Psoas muscle (tissue), 8 donors: ENCODE measurements around the gene ATP7B. TPM values are rescaled to one million over a fixed set of nuclear protein-coding genes. Genes with fewer than 3 reads are reported as not detected.
A peak's percentile ranks its signal among the peaks of the same experiment; 100 is the strongest.
"Not testable (repeated sequence)": the region's sequence is repeated elsewhere in the genome, so short reads cannot be mapped to it uniquely, and the experiment has no call there.

Experiments used
- ATAC-seq, 4 donors: fragments of 200-7000 bp; cut with Tn5 transposase; one replicate each; pipeline ENCODE4 v1.9.1; 2020; ENCODE audit warnings: moderate library complexity in 3 of 4, mild to moderate bottlenecking in 2 of 4
- DNase-seq, 2 donors: peaks; one replicate each; pipeline ENCODE4 v3.0.0-alpha.2; 2020
- H3K27ac ChIP-seq: fragments of 200-600 bp; one replicate; pipeline ENCODE4 v1.8.0; 2022
- H3K27me3 ChIP-seq, 3 donors: fragments of 200-600 bp in 1 of 3; one replicate each; pipeline versions ENCODE4 v1.6.1 to v1.8.0; 2013 to 2022; ENCODE audit warnings: low read length in 2 of 3, mild to moderate bottlenecking in 2 of 3, moderate library complexity in 1 of 3; ENCODE audit not compliant: insufficient read depth in 3 of 3
- H3K36me3 ChIP-seq, 2 donors: fragments of 200-600 bp in 1 of 2; one replicate each; pipeline versions ENCODE4 v1.6.1 to v1.8.0; 2013 to 2022; ENCODE audit warnings: low read depth in 1 of 2, mild to moderate bottlenecking in 1 of 2, moderate library complexity in 1 of 2; ENCODE audit not compliant: insufficient read depth in 1 of 2
- H3K4me1 ChIP-seq: fragments of 200-600 bp; one replicate; pipeline ENCODE4 v1.8.0; 2022
- H3K4me3 ChIP-seq: fragments of 200-600 bp; one replicate; pipeline ENCODE4 v1.8.0; 2022; ENCODE audit warnings: mild to moderate bottlenecking
- H3K9me3 ChIP-seq: fragments of 200-600 bp; one replicate; pipeline ENCODE4 v1.8.0; 2022
- WGBS, 3 donors: extraction: QIAGEN DNeasy Blood & Tissue Kit; methylation state at CpG; one replicate each; pipeline versions ENCODE4 v1.1.6 to v1.1.7; 2013; 5-methylcytosine and 5-hydroxymethylcytosine counted together
- intact Hi-C, 2 donors: fragments of 100-400 bp; cut with DNase I; formaldehyde crosslinking; loops; one replicate each; pipeline versions ENCODE4 v1.11.0 to v1.14.2; 2022
- polyA plus RNA-seq, 3 donors: library from polyadenylated mRNA; stranded (reverse); fragments of 200-250 nt; gene quantifications; one replicate each; pipeline ENCODE4 v1.2.3, GENCODE V29; 2013
- total RNA-seq, 4 donors: library from RNA; stranded (reverse); fragmentation: NEBNext Ultra II Directional in 2 of 4; extraction: Animal tissue kit (Norgen Biotek cat#: 25700) in 2 of 4; gene quantifications; one replicate each; pipeline versions ENCODE4 v1.2.1 to v1.2.4, GENCODE V29; 2021 to 2023
- TF ChIP-seq, protein P1 (sequence below): fragments of 200-600 bp; IDR thresholded peaks from one replicate; pipeline ENCODE4 v1.8.0; 2022; ENCODE audit warnings: antibody characterized with exemption
- donor health status: healthy with polysubstance abuse.
- donor health status: DM: no; HTN: no; CAD: no; lungs with moderate emphysema.
- donor health status: Bipolar disorder and iron deficiency.
- donor health status: healthy.
- donor health status: DM: yes; HTN: yes; CAD: no.
- donor health status: DM: no; HTN: no; CAD: no.
- donor health status: DM: no; HTN: no; CAD: no.
- donor health status: DM: yes; HTN: yes; CAD: no.

ATP7B gene
- total and polyA plus RNA-seq, 7 donors, result 0.72 to 3.5 (median 1.3) TPM

DNA sequence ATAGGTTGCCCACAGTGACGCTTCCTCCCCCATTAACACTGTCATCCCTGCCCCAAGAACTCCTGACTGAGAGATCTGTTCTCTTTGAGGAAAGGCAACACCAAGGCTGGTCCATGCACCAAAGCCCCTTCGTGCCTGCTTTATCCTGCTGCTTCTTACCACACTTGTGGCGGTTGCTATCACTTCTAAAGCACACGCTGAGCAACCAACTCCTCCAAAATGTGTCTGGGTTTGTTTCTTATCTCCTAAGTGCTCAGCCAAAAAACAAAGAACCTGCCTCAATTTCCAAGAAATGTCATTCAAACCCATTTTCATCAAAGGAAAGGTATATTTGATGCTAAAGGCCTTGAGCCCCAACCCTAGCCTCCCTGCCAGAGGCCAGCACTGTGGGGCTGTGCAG lies 14.6 kb downstream of the ATP7B start:
- H3K9me3 ChIP-seq, result no peaks in the 10 kb centered on the region
- DNase-seq (no peak), ATAC-seq (no peak)
- no peaks in the 10 kb centered on the region for H3K36me3 ChIP-seq
- 88 to 94% (median 89%) methylated on average over 4 of the region's 4 CpGs for WGBS, 3 donors
- intact Hi-C loops, result loop anchor here in 1 of 2 donors (5.0 kb wide), 1 partner anchor 131 kb away; the partner anchor contains the start of gene NEK5
- H3K27ac ChIP-seq, result no peak overlapping the region
- peaks cover 28% of the 10 kb centered on the region for H3K4me1 ChIP-seq
- TF ChIP-seq, protein P1, sequence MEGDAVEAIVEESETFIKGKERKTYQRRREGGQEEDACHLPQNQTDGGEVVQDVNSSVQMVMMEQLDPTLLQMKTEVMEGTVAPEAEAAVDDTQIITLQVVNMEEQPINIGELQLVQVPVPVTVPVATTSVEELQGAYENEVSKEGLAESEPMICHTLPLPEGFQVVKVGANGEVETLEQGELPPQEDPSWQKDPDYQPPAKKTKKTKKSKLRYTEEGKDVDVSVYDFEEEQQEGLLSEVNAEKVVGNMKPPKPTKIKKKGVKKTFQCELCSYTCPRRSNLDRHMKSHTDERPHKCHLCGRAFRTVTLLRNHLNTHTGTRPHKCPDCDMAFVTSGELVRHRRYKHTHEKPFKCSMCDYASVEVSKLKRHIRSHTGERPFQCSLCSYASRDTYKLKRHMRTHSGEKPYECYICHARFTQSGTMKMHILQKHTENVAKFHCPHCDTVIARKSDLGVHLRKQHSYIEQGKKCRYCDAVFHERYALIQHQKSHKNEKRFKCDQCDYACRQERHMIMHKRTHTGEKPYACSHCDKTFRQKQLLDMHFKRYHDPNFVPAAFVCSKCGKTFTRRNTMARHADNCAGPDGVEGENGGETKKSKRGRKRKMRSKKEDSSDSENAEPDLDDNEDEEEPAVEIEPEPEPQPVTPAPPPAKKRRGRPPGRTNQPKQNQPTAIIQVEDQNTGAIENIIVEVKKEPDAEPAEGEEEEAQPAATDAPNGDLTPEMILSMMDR, result no peak
- H3K4me3 ChIP-seq, result no peak overlapping the region
- H3K27me3 ChIP-seq, result no peaks in the 10 kb centered on the region

DNA sequence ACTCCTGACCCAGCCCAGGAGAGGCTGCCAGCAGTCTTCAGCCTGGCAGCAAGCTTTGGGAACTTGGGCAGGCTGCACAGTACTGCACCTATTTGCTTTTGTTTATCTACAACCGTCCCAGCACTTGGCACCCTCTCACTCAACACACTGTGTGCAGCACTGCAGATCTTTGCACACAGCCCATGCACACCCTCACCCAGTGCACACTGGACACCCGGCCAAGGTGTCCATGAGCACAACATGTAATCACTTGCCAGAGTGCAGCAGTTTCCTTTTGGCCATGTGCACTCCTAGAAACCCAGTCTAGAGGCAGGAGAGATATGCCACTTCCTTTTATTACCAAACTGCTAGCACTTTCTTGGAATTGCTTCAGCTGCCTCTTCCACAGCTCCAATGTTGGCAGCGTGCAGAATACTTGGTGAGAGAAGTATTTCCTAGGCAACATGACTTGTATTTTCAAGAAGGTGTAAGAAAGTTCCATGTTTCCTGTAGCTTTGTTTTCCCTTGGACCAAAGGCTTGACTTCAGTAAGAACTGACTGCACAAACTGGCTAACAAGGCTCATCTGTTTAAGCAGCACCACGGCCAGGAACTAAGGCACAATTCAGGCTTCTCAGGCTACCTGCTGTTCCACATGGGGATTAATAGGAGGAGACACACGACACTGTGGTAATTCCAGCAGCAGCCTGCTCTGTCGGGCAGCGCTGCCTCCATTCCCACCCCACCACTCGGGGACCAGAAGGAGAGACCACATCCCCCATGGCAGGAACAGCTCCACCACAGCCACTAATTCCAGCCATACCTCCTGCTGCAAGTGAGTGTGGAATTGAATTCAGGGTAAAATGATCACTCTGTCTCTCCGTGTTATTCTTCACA lies 15.3 kb downstream of the ATP7B start:
- intact Hi-C loops, result loop anchor here in 1 of 2 donors (5.0 kb wide), 1 partner anchor 131 kb away; the partner anchor contains the start of gene NEK5
- WGBS, 3 donors, result 20 to 26% (median 20%) methylated on average over 9 of the region's 9 CpGs
- H3K4me3 ChIP-seq, result no peak overlapping the region
- no peaks in the 10 kb centered on the region for H3K36me3 ChIP-seq
- peak overlapping the region; percentile 13 for H3K27ac ChIP-seq
- ATAC-seq (peak; percentile 43 to 66 (median 58)), DNase-seq (no peak)
- no peaks in the 10 kb centered on the region for H3K9me3 ChIP-seq
- H3K4me1 ChIP-seq, result peaks cover 28% of the 10 kb centered on the region
- TF ChIP-seq, protein P1, result peak; percentile 7
- H3K27me3 ChIP-seq, result no peaks in the 10 kb centered on the region

DNA sequence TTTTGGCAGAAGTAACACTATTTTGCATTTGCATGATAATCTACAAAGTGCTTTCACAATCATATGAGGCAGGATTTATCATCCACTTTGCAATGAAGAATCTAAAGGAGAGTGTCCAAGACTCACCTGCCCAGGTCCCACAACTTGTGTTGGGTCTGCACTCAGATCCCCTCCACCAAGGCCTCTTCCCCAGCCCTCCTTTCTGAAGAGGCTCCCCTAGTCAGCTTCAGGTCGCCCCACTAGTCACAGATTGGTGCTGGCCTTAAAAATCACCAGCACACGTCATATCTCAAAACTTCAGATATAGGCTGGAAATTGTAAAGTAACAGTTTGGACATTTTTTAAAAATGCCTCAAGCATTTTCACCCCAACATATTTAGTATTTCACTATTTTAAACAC lies 17.5 kb downstream of the ATP7B start:
- Histone ChIP-seq H3K36me3 (no peaks in the 10 kb centered on the region), H3K4me3 (no peak overlapping the region), H3K9me3 (no peaks in the 10 kb centered on the region), H3K4me1 (peaks cover 20% of the 10 kb centered on the region), H3K27me3 (no peaks in the 10 kb centered on the region), H3K27ac (no peak overlapping the region)
- 95 to 98% (median 97%) methylated on average over 2 of the region's 2 CpGs for WGBS, 3 donors
- TF ChIP-seq, protein P1, result no peak
- ATAC-seq, result no peak
- intact Hi-C loops, result no loop called here
- no peak for DNase-seq

DNA sequence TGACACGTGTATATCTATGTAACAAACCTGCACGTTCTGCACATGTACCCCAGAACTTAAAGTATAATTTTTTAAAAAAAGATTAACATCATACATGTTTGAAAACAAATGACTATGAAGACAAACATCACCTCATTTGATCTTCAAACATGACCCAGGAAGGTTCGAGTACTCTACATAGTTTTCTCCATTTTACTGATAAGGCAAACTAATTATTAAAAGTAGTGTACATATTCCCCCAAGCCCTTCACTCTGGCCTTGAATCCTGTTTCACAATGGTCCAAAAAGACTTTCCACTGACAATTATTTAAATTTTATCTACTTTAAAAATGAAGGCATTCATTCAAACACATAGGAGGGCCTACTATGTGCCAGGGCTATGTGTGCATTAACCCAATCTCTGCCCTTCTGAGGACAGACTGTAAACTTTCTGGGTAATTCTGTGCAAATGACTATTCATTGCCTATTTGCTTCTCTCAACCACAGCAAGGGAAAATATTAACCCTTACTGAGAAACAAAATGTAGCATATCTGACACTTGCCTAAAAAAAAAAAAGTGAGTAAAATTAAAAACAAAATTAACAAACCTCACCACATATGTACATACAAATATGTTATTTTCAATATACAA lies 22.1 kb downstream of the ATP7B start:
- 92 to 94% (median 92%) methylated on average over 3 of the region's 3 CpGs for WGBS, 3 donors
- Histone ChIP-seq H3K27ac (no peak overlapping the region), H3K4me3 (no peak overlapping the region), H3K9me3 (no peaks in the 10 kb centered on the region), H3K27me3 (no peaks in the 10 kb centered on the region), H3K36me3 (no peaks in the 10 kb centered on the region), H3K4me1 (no peaks in the 10 kb centered on the region)
- ATAC-seq (no peak), DNase-seq (no peak)
- intact Hi-C loops, result no loop called here
- TF ChIP-seq, protein P1, result no peak

DNA sequence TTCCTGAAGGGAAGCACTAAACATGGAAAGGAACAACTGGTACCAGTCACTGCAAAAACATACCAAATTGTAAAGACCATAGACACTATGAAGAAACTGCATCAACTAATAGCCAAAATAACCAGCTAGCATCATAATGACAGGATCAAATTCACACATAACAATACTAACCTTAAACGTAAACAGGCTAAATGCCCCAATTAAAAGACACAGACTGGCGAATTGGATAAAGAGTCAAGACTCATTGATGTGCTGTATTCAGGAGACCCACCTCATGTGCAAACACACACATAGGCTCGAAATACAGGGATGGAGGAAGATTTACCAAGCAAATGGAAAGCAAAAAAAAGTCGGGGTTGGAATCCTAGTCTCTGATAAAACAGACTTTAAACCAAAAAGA lies 26.3 kb downstream of the ATP7B start:
- H3K4me1 ChIP-seq, H3K27ac ChIP-seq, H3K36me3 ChIP-seq, DNase-seq, H3K9me3 ChIP-seq, intact Hi-C loops, ATAC-seq, H3K27me3 ChIP-seq, H3K4me3 ChIP-seq: not testable (repeated sequence)
- 87 to 93% (median 89%) methylated on average over 4 of the region's 4 CpGs for WGBS, 3 donors

DNA sequence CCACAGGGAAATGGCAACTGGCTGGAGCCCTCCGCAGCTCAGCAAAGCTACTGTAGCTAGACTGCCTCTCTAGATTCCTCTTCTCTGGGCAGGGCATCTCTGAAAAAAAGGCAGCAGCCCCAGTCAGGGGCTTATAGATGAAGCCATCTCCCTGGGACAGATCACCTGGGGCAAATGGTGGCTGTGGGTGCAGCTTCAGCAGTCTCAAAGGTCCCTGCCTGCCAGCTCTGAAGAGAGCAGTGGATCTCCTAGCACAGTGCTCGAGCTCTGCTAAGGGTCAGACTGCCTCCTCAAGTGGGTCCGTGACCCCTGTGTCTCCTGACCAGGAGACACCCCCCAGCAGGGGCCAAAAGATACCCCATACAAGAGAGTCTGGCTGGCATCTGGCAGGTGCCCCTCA lies 28.0 kb downstream of the ATP7B start:
- WGBS, 3 donors, result 92 to 97% (median 93%) methylated on average over 3 of the region's 3 CpGs
- intact Hi-C loops, H3K27me3 ChIP-seq, ATAC-seq, H3K36me3 ChIP-seq, H3K27ac ChIP-seq, H3K4me3 ChIP-seq, H3K9me3 ChIP-seq, DNase-seq, H3K4me1 ChIP-seq: not testable (repeated sequence)
